ENCODE results near the gene SNAP25. TPM values are rescaled to one million over a fixed set of nuclear protein-coding genes. Genes with fewer than 3 reads are reported as not detected.

SNAP25 gene
- total RNA-seq, 4 donors from 2014 or later = 0.54 to 1.1 (median 0.67) TPM; not detected in 1

DNA sequence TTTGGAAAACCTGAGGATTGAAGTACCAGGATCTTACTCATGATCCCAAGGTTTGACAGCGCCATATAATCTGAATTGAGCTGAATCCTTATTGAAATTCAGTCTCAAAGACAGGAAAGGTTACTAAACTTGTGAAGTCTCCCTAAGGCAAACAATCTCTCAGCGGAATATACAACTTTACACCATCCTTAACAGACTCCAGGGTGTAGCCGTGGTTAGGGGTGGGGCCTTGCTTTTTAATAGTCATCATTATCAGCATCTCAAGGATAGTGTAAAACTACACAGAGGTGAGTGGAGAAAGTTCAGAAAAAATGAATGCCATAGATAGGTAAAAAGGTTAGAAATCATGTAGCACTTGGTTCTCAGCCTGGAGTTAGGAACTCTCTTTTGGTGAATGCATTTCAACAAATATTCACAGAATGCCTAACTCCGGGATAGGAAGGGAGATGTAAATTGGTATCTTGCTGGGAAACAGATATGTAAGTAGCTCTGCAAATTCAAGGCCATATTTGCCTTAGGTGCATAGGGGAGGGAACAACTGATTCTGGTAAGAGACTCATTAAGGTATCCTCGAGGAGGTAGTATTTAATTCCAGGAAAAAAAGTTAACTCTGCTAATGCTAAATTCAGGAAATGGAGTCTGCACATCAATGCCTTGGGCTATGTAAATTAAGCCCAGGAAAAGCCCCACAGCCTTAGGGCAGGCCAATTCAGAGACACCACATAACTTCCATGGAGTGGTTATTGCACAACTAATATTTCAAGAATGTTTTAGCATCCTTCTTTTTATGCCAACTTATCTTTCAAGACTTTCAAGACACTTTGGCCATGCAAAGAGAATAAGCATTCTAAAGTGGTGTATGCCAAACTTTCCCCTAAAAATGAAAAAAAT, 61.6 kb downstream of the SNAP25 start:
- H3K4me3 ChIP-seq (replicated peaks in 1 of 3) = no peak overlapping the region
- H3K27ac ChIP-seq = no peak overlapping the region
- H3K27me3 ChIP-seq = no peaks in the 10 kb centered on the region
- DNase-seq = no peak
- no peaks in the 10 kb centered on the region for H3K4me1 ChIP-seq
- no peak for TF ChIP-seq POLR2A (IDR thresholded peaks at IDR 0.05)
- TF ChIP-seq, protein P1, sequence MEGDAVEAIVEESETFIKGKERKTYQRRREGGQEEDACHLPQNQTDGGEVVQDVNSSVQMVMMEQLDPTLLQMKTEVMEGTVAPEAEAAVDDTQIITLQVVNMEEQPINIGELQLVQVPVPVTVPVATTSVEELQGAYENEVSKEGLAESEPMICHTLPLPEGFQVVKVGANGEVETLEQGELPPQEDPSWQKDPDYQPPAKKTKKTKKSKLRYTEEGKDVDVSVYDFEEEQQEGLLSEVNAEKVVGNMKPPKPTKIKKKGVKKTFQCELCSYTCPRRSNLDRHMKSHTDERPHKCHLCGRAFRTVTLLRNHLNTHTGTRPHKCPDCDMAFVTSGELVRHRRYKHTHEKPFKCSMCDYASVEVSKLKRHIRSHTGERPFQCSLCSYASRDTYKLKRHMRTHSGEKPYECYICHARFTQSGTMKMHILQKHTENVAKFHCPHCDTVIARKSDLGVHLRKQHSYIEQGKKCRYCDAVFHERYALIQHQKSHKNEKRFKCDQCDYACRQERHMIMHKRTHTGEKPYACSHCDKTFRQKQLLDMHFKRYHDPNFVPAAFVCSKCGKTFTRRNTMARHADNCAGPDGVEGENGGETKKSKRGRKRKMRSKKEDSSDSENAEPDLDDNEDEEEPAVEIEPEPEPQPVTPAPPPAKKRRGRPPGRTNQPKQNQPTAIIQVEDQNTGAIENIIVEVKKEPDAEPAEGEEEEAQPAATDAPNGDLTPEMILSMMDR (IDR thresholded peaks at IDR 0.05) = no peak
- H3K36me3 ChIP-seq = no peaks in the 10 kb centered on the region
- WGBS, 2 donors = 64 to 71% methylated on average over 5 of the region's 5 CpGs
- intact Hi-C loops (cut with DNase I) = no loop called here
- no peaks in the 10 kb centered on the region for H3K9me3 ChIP-seq

DNA sequence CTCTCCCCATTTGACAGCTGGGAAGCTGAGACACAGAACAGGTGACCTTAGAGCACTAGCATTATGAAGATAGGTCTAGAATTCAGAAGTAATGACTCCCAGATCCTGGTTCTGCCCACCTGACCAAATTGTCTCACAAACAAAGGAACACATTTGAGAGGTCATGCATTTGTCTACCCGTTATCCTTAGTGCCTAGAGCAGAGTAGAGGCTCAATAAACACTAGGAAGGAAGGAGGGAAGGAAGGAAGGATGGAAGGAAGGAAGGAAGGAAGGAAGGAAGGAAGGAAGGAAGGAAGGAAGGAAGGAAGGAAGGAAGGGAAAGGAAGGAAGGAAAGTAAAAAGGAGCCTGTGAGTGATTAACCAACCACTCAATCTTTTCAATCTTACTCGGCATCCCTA, 63.3 kb downstream of the SNAP25 start:
- no peak for DNase-seq
- H3K9me3 ChIP-seq = no peaks in the 10 kb centered on the region
- 79 to 88% methylated on average over 2 of the region's 2 CpGs for WGBS, 2 donors
- no peak overlapping the region for H3K27ac ChIP-seq
- H3K36me3 ChIP-seq = no peaks in the 10 kb centered on the region
- intact Hi-C loops (cut with DNase I) = no loop called here
- H3K4me1 ChIP-seq = no peaks in the 10 kb centered on the region
- no peak for TF ChIP-seq POLR2A (IDR thresholded peaks at IDR 0.05)
- TF ChIP-seq, protein P1 (IDR thresholded peaks at IDR 0.05) = no peak
- H3K27me3 ChIP-seq = no peaks in the 10 kb centered on the region
- no peak overlapping the region for H3K4me3 ChIP-seq (replicated peaks in 1 of 3)

GRCh38 chr20:10282979-10283456, 64.4 kb downstream of the SNAP25 start:
- no peaks in the 10 kb centered on the region for H3K27me3 ChIP-seq
- no peak overlapping the region for H3K4me3 ChIP-seq (replicated peaks in 1 of 3)
- no peaks in the 10 kb centered on the region for H3K9me3 ChIP-seq
- WGBS, 2 donors = 84 to 85% methylated on average over 4 of the region's 4 CpGs
- no peaks in the 10 kb centered on the region for H3K4me1 ChIP-seq
- DNase-seq = no peak
- H3K36me3 ChIP-seq = no peaks in the 10 kb centered on the region
- intact Hi-C loops (cut with DNase I) = no loop called here
- no peak for TF ChIP-seq POLR2A (IDR thresholded peaks at IDR 0.05)
- TF ChIP-seq, protein P1 (IDR thresholded peaks at IDR 0.05) = no peak
- H3K27ac ChIP-seq = no peak overlapping the region

- no peak overlapping the region for H3K27ac ChIP-seq
- H3K36me3 ChIP-seq = no peaks in the 10 kb centered on the region
- H3K4me3 ChIP-seq (replicated peaks in 1 of 3) = no peak overlapping the region
- H3K4me1 ChIP-seq = no peaks in the 10 kb centered on the region
- no peaks in the 10 kb centered on the region for H3K27me3 ChIP-seq
- no peaks in the 10 kb centered on the region for H3K9me3 ChIP-seq
- no peak for DNase-seq
- intact Hi-C loops (cut with DNase I) = no loop called here
- TF ChIP-seq, protein P1 (IDR thresholded peaks at IDR 0.05) = no peak
- TF ChIP-seq POLR2A (IDR thresholded peaks at IDR 0.05) = no peak
- 73 to 80% methylated on average over 4 of the region's 4 CpGs for WGBS, 2 donors
Measured at GRCh38 chr20:10286356-10286755, 67.7 kb downstream of the SNAP25 start.

DNA sequence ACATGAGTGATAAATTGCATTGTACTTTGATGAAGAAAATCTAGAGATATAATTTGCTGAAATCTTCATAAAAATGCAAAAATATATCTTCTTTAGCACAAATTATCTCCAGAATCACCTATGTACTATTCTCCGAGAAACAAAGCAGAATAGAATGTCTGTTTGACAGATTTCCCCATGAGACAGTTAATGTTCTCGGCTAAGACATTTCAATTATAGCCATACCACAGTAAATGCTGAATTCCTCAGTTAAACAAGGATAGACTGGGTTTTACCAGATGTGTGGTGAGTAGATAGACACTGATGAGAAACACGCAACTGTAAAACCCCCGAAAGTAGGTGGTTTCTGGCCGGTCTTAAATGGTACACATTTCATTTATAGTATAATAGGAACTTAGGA, 69.8 kb downstream of the SNAP25 start:
- WGBS, 2 donors = 89 to 95% methylated on average over 5 of the region's 5 CpGs
- DNase-seq = no peak
- intact Hi-C loops (cut with DNase I) = no loop called here
- TF ChIP-seq, protein P1 (IDR thresholded peaks at IDR 0.05) = no peak
- no peak for TF ChIP-seq POLR2A (IDR thresholded peaks at IDR 0.05)
- Histone ChIP-seq H3K27me3 (no peaks in the 10 kb centered on the region), H3K9me3 (no peaks in the 10 kb centered on the region), H3K36me3 (no peaks in the 10 kb centered on the region), H3K4me1 (no peaks in the 10 kb centered on the region), H3K4me3 (replicated peaks in 1 of 3) (no peak overlapping the region), H3K27ac (no peak overlapping the region)
